Endothelial cell (in vitro differentiated cells): ENCODE results near the gene RAPGEF4. TPM values are rescaled to one million over a fixed set of nuclear protein-coding genes. Genes with fewer than 3 reads are reported as not detected.

Source experiments
- DNase-seq: peaks from one replicate; pipeline ENCODE4 v3.0.0; 2021; ENCODE audit warnings: low spot score
- H3K27ac Mint-ChIP-seq: one replicate; pipeline ENCODE4 v1.8.0; 2021; ENCODE audit warnings: mixed read lengths, inconsistent platforms; ENCODE audit not compliant: unreplicated experiment
- H3K27me3 Mint-ChIP-seq: one replicate; pipeline ENCODE4 v1.8.0; 2021; ENCODE audit warnings: mild to moderate bottlenecking, moderate library complexity, mixed read lengths, inconsistent platforms; ENCODE audit not compliant: unreplicated experiment
- H3K36me3 Mint-ChIP-seq: one replicate; pipeline ENCODE4 v1.8.0; 2021; ENCODE audit warnings: mild to moderate bottlenecking, low read depth, mixed read lengths, inconsistent platforms; ENCODE audit not compliant: unreplicated experiment
- H3K4me1 Mint-ChIP-seq: one replicate; pipeline ENCODE4 v1.8.0; 2021; ENCODE audit warnings: mild to moderate bottlenecking, mixed read lengths, inconsistent platforms; ENCODE audit not compliant: unreplicated experiment
- H3K4me3 Mint-ChIP-seq: one replicate; pipeline ENCODE4 v1.8.0; 2021; ENCODE audit warnings: mild to moderate bottlenecking, mixed read lengths, inconsistent platforms; ENCODE audit not compliant: unreplicated experiment
- H3K9me3 Mint-ChIP-seq: one replicate; pipeline ENCODE4 v1.8.0; 2021; ENCODE audit warnings: mixed read lengths, inconsistent platforms; ENCODE audit not compliant: unreplicated experiment
- long read RNA-seq: library from polyadenylated mRNA; unstranded; transcript quantifications from one replicate; pipeline ENCODE4 v2.0.0, GENCODE V29; 2020; ENCODE audit not compliant: unreplicated experiment
- total RNA-seq: library from RNA; stranded (reverse); fragmentation: NEBNext Ultra II Directional; extraction: Animal tissue kit (Norgen Biotek cat#: 25700); gene quantifications from one replicate; pipeline ENCODE4 v1.2.1, GENCODE V29; 2021; ENCODE audit not compliant: unreplicated experiment
- TF ChIP-seq, protein P1 (sequence below): fragments of 200-600 bp; sonication (generic); IDR thresholded peaks from one replicate; pipeline ENCODE4 v1.5.0; 2021; ENCODE audit warnings: antibody characterized with exemption; ENCODE audit not compliant: unreplicated experiment

The RAPGEF4 gene
- 7.5 TPM for total RNA-seq
- long read RNA-seq, partial matches to known transcripts, result 0 of 1 reads
- long read RNA-seq, other reads (novel, unspliced or antisense), result 1 of 1 reads

DNA sequence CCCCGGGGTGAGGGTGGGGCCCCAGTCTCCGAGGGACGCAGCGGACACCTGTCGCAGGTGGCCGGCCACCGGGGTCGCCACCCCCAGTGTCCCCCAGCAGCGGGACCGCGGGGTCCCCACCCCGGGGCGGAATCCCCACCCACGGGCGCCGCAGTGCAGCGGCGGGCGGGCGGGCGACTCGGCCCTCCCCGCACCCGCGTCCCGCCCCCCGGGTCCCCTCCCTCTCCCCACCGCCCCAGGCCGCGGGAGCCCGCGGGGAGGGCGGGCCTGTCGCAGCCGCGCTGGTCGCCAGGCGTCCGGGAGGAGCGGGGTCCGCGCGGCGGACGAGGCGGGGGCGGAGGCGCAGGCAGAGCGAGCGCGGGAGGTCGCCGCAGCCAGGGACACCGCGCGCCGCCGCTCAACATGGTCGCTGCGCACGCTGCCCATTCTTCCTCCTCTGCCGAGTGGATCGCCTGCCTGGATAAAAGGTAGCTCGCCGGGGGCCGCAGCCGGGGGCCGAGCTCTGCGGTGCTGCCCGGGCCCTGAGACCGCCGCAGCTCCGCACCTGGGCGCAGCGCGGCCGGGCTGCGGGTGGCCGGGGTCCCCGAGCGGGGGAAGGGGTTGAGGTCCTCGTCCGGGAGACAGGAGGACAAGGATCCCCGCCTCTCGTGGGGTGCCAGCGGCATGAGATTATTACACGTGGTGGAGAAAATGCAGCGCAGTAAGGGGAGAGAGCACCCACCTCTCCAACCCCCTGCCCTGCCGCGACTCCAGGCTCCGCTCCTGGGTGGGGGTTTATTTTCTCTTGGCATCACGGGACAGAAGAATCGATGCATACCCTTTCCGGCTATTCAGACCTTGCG, at the start of gene RAPGEF4:
Gene RAPGEF4, plus strand, starts transcription at position 264 of the 842 bp plus-strand sequence. Its CDS starts 139 bp downstream, at position 403.
- Mint-ChIP-seq H3K27me3 (peaks cover 10% of the 10 kb centered on the region), H3K27ac (no peak within 1 kb of the TSS), H3K9me3 (no peaks in the 10 kb centered on the region), H3K36me3 (no peaks in the 10 kb centered on the region), H3K4me1 (peaks cover 6% of the 10 kb centered on the region), H3K4me3 (peak within 1 kb of the TSS; percentile 86)
- DNase-seq, result peak; percentile 47
- TF ChIP-seq, protein P1, sequence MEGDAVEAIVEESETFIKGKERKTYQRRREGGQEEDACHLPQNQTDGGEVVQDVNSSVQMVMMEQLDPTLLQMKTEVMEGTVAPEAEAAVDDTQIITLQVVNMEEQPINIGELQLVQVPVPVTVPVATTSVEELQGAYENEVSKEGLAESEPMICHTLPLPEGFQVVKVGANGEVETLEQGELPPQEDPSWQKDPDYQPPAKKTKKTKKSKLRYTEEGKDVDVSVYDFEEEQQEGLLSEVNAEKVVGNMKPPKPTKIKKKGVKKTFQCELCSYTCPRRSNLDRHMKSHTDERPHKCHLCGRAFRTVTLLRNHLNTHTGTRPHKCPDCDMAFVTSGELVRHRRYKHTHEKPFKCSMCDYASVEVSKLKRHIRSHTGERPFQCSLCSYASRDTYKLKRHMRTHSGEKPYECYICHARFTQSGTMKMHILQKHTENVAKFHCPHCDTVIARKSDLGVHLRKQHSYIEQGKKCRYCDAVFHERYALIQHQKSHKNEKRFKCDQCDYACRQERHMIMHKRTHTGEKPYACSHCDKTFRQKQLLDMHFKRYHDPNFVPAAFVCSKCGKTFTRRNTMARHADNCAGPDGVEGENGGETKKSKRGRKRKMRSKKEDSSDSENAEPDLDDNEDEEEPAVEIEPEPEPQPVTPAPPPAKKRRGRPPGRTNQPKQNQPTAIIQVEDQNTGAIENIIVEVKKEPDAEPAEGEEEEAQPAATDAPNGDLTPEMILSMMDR, result no peak

DNA sequence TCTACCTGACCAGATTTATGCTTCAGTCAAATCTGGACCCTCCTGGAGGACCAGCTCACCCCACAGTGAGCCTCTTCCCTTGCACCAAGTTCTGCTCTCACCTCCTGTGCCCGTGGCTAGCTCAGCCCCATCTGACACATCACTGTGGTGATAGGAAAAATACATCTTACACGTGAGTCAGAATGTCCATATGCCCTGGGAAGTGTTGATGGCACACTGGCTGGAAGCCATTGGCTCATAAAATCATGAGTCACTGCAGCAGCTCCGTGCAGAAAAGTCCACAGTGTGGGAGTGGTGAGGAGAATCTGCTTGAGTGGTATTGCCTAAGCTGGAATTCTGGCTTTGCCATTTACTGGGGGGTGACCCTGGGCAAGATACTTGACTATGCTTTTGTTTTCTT, 42.6 kb upstream of the RAPGEF4 start:
- TF ChIP-seq, protein P1, result no peak
- Mint-ChIP-seq H3K4me3 (no peak overlapping the region), H3K4me1 (no peaks in the 10 kb centered on the region), H3K27me3 (peaks cover 4% of the 10 kb centered on the region), H3K9me3 (no peaks in the 10 kb centered on the region), H3K36me3 (peaks cover 5% of the 10 kb centered on the region), H3K27ac (no peak overlapping the region)
- DNase-seq, result no peak

DNA sequence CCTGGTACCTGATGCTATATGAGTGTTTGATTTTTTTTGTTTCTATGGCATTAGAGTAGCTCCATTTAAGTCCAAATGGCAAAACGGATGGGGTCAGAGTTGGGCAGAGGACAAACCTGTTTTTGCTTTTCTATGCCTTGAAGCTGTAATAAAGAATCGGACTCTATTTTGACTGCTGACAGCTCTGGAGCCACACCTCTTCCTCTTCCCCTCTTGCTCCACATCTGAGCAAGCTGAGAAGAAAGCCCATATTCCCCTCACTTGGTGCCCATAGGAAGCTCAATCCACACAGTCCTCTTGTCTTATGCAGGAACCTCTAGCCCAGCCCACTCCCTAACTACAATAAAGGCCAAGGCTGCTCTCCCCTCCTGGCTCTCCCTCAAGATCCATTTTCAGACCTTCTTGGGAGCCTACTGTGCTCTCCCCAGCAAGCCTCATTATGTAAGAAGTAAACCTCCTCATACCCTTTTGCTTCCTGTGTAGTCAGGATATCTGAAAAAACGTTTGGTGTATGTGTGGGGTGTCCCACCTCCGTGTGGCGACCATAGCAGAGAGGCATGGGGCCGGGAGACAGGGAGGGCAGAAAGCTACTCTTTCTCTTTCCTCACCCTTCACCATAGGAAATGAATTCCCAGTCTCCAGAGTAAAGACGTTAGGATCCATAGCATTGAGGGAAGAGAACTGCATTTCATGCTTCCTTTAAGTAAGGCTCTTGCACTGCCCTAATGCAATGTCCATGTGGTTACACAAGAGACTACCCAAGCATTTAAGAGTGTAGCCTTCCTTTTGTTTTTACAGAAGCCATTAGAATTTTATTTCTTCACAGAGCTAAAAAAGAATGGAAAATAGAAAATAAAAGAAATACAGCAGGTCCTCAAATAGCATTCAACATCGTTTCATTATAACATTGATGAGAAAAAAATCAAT, 41.9 kb upstream of the RAPGEF4 start:
- TF ChIP-seq, protein P1, result no peak
- Mint-ChIP-seq H3K27me3 (peaks cover 4% of the 10 kb centered on the region), H3K27ac (no peak overlapping the region), H3K4me1 (no peaks in the 10 kb centered on the region), H3K9me3 (no peaks in the 10 kb centered on the region), H3K36me3 (no peaks in the 10 kb centered on the region), H3K4me3 (no peak overlapping the region)
- DNase-seq, result no peak

DNA sequence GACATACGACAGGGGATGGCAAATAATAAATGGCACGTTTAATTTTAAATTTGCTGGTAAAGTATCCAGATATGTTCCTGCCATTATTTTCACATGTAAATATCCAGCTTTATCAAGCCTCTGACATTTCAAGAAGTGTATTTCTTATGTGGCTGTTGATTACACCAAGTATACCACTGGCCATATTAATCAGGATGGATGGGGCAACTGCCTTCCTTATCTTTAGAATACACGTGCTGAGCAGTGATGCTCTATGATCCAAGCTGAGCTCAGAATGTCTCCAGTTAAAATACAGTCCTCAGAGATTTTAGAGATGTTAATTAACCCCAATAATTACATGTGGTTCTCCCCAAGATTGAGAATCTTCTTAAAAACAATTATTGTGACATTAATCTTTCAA, 38.3 kb upstream of the RAPGEF4 start:
- no peaks in the 10 kb centered on the region for H3K9me3 Mint-ChIP-seq
- peaks cover 6% of the 10 kb centered on the region for H3K27me3 Mint-ChIP-seq
- H3K4me1 Mint-ChIP-seq, result no peaks in the 10 kb centered on the region

More for the DNA sequence above, 38.3 kb upstream of the RAPGEF4 start:
- no peak overlapping the region for H3K27ac Mint-ChIP-seq
- no peak overlapping the region for H3K4me3 Mint-ChIP-seq
- TF ChIP-seq, protein P1, result no peak
- H3K36me3 Mint-ChIP-seq, result peaks cover 5% of the 10 kb centered on the region
- DNase-seq, result no peak
